ENCODE data around the gene AKT1S1. TPM values are rescaled to one million over a fixed set of nuclear protein-coding genes. Genes with fewer than 3 reads are reported as not detected.

AKT1S1 gene
- total and polyA plus RNA-seq, 2 of the 13 experiments (the other 11 are each of a cell fraction or from before 2014, with no cell fraction given): 13.5 to 27.8 TPM

DNA sequence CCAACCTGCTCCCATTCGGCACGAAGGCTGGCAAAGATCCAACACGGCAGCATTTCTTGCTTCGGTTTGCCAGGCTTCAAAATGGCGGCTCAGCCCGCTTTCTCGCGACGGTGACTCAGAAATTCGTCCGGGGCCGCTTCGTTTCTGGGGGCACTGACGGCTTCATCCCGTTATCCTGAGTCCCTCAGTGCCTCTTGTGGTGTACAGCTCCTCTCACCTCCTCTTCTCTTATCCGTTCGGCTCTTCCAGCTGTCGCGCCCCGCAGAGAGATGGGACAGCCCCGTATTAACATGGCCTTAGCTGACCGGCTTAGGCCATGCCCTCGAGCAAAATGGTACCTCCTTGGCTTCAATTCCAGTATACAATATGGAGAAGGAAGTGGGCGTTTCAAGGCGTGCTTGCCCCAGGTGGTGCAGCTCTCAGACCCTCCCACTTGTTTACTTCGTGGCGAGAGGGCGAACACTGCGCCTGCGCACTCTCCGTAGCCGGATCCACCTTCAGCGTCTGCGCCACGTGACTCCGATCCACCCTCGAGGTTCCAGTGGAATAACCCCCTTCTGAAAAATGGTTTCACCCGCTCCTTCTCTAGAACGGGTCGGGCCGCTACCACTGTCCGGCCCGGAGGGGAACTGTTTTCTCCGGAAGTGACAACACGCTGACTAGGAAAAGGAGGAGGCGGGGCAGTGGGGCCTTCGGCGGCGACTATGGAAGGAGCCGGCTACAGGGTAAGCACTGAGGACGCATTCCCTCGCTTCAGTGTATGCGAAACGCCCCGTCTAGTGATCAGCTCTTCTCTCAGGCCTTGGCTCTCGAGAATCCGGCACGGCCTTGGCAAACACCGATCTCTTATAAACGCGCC lies at the start of gene AKT1S1, which contains the start of gene TBC1D17 (continued):
- TF ChIP-seq ZKSCAN1 (IDR thresholded peaks at IDR 0.05; ENCODE audit: low read length) (no peak), ZFY (CRISPR knock-in tag; IDR thresholded peaks at IDR 0.05) (peak; percentile 95), ZNF251 (CRISPR knock-in tag; IDR thresholded peaks at IDR 0.05) (no peak), MBNL3 (CRISPR knock-in tag; conservative IDR thresholded peaks at IDR 0.05) (no peak), KLF15 (CRISPR knock-in tag; IDR thresholded peaks at IDR 0.05; ENCODE audit: borderline replicate concordance) (no peak), TFDP1 (CRISPR knock-in tag; IDR thresholded peaks at IDR 0.05; ENCODE audit: borderline replicate concordance) (peak; percentile 58; the same call in 1 of the 2 replicates), FLYWCH1 (CRISPR knock-in tag; IDR thresholded peaks at IDR 0.05) (no peak), ZHX2 (IDR thresholded peaks at IDR 0.05; ENCODE audit: low read depth) (peak; percentile 99), ZHX2 (CRISPR knock-in tag; IDR thresholded peaks at IDR 0.05; ENCODE audit: borderline replicate concordance) (no peak), TAF15 (IDR thresholded peaks at IDR 0.05; ENCODE audit: low read depth, low read length, poor library complexity, severe bottlenecking) (no peak), MAF1 (CRISPR knock-in tag; IDR thresholded peaks at IDR 0.05; ENCODE audit: borderline replicate concordance) (no peak), LBX2 (CRISPR knock-in tag; IDR thresholded peaks at IDR 0.05; ENCODE audit: borderline replicate concordance) (no peak), KDM5B (CRISPR knock-in tag; IDR thresholded peaks at IDR 0.05; ENCODE audit: borderline replicate concordance) (no peak; the same call in 1 of the 2 replicates), TCF7 (IDR thresholded peaks at IDR 0.05; ENCODE audit: low read depth) (no peak), CTCF (CRISPR knock-in tag; IDR thresholded peaks at IDR 0.05) (no peak)
- TF ChIP-seq, protein P1, sequence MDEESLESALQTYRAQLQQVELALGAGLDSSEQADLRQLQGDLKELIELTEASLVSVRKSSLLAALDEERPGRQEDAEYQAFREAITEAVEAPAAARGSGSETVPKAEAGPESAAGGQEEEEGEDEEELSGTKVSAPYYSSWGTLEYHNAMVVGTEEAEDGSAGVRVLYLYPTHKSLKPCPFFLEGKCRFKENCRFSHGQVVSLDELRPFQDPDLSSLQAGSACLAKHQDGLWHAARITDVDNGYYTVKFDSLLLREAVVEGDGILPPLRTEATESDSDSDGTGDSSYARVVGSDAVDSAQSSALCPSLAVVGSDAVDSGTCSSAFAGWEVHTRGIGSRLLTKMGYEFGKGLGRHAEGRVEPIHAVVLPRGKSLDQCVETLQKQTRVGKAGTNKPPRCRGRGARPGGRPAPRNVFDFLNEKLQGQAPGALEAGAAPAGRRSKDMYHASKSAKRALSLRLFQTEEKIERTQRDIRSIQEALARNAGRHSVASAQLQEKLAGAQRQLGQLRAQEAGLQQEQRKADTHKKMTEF (CRISPR knock-in tag; IDR thresholded peaks at IDR 0.05): peak; percentile 78; the same call in 1 of the 2 replicates
